Astrocyte of the spinal cord (primary cell): ENCODE results near the gene TMEM51.

Experiments
- DNase-seq: peaks from one replicate; pipeline ENCODE4 v3.0.0; 2011; ENCODE audit warnings: low read depth, low spot score
- H3K4me3 ChIP-seq: 2 replicates; pipeline ENCODE4 v1.5.1; 2011; ENCODE audit warnings: low read depth, mild to moderate bottlenecking, low read length, moderate library complexity
- in situ Hi-C: cut with HindIII; loops from 2 replicates; pipeline ENCODE4 v1.10.0; 2017; ENCODE audit warnings: low sequenced_read_pairs
- TF ChIP-seq, protein P1 (sequence below): IDR thresholded peaks from 2 replicates; pipeline ENCODE4 v1.5.1; 2012; ENCODE audit warnings: low read depth, mild to moderate bottlenecking, low read length, inconsistent platforms

The TMEM51 gene

DNA sequence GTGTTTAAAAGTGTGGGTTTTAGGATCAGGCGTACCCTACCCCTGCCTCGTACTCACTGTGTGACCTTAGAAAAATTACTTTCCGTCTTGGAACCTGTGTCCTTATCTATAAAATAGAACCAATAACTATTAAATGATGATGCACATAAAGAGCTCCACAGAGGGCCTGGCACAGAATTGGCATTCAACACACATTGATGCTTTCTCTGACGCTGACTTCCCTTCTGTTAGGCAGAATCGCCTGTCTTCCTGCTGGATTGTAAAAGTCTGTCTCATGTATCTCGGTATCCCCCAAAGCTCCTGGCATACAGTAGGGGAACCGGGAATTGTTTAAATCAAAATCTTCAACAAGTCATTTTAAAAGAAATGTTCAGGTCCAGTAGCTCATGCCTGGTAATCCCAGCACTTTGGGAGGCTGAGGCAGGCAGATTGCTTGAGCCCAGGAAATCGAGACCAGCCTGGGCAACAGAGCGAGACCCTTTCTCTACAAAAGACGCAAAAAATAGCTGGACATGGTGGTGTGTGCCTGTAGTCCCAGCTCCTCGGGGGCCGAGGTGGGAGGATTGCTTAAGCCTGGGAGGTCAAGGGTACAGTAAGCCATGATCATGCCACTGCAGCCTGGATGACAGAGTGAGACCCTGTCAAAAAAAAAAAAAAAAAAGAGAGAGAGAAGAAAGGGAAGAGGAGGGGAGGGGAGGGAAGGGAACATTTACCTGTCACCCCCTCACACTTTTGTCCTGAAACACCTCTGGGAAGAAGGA, 52.2 kb downstream of the TMEM51 start:
- TF ChIP-seq, protein P1, sequence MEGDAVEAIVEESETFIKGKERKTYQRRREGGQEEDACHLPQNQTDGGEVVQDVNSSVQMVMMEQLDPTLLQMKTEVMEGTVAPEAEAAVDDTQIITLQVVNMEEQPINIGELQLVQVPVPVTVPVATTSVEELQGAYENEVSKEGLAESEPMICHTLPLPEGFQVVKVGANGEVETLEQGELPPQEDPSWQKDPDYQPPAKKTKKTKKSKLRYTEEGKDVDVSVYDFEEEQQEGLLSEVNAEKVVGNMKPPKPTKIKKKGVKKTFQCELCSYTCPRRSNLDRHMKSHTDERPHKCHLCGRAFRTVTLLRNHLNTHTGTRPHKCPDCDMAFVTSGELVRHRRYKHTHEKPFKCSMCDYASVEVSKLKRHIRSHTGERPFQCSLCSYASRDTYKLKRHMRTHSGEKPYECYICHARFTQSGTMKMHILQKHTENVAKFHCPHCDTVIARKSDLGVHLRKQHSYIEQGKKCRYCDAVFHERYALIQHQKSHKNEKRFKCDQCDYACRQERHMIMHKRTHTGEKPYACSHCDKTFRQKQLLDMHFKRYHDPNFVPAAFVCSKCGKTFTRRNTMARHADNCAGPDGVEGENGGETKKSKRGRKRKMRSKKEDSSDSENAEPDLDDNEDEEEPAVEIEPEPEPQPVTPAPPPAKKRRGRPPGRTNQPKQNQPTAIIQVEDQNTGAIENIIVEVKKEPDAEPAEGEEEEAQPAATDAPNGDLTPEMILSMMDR, result no peak
- in situ Hi-C loops, result no loop called here
- no peak for DNase-seq
- no peak overlapping the region for H3K4me3 ChIP-seq

DNA sequence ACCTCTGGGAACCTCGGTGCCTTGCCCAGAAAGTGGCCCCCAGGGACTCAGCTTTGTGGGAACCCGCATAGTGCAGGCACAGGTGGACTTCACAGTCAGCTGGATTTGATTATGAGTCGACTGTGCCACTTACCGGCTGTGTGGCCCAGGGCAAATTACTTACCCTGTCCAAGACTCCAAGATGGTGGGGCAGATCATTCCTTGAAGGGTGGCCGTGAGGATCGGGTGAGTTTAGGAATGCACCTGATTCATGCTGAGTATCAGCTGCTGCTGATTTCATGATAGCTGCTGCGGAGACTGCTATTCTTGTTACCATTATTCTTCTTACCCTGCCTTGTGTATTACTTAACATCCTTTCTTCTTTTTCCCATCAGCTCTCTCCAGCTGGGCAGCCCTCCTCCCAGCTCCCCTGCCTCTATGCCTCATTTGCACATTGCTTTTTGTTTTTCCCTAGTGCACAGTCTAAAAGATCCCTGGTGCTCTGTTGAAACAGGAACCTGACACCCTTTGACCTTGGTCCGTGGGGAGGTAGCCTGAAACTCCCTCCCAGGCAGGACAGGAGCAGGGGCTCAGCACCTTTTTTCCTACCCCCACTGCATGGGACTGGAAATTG, 53.0 kb downstream of the TMEM51 start:
- H3K4me3 ChIP-seq, result no peak overlapping the region
- in situ Hi-C loops, result no loop called here
- no peak for DNase-seq
- TF ChIP-seq, protein P1, result no peak

DNA sequence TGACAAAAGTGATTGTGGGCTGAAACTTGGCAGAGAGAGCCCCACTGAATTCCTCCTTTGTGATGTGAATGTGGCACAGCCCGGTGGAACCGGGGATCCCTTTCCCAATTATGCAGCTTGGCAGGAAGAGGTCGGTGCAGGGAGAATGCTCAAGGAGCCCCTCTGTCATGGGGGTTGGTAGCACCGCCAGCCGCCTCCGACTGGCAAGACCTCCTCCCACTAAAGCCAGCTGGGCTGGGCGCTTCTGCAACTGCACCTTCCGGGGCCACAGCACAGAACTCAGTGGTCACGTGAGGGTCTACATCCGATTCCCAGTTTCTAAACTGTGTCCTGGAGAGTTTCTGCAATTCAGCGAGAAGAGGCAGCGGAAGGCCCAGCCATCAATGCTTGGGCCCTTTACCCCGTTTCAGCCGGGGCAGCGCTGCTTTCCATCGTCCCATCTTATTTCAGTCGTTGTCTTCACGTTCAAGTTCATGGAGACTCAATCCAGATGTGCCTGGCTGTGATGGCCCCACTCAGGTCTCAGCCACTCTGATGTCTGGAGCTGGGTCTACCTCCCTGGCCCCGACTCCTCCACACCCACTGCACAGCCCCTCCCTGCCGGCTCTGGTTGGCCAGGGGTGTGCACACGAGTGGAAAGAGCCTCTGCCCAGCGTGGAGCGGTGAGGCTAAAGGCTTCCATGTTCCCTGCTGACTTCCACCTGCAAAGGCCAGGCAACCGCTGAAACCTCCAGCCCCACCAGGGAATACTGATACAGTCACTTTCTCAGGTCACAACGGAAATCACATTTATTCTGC, 53.7 kb downstream of the TMEM51 start:
- no peak for DNase-seq
- in situ Hi-C loops, result no loop called here

DNA sequence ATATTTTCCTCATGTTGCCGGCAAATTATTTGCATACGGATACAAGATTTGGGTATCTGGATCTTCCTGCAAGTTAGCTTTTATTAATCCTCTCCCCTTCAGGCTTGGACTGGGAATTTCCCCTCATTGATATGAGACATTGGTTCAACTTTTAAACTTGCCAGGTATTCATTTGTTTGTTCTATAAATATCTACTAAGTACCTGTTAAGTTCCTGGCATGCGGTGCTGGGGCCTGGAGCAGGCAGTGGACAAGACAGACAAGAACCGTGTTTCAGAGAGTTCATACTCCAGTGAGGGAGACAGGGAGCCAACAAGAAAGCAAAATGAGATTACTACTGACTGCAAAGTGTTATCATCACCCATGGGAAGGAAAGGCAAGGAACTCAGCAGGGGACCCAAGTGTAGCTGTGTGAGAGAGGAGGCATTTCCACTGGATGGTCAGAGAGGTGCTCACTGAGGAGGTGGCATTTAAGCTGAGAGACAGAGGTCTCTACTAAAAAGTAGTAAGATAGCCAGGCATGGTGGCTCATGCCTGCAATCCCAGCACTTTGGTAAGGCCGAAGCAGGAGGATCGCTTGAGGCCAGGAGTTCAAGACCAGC, 54.4 kb downstream of the TMEM51 start:
- in situ Hi-C loops, result no loop called here
- TF ChIP-seq, protein P1, result no peak
- no peak overlapping the region for H3K4me3 ChIP-seq
- no peak for DNase-seq

More for the DNA sequence above, 53.7 kb downstream of the TMEM51 start:
- TF ChIP-seq, protein P1, result no peak
- no peak overlapping the region for H3K4me3 ChIP-seq

DNA sequence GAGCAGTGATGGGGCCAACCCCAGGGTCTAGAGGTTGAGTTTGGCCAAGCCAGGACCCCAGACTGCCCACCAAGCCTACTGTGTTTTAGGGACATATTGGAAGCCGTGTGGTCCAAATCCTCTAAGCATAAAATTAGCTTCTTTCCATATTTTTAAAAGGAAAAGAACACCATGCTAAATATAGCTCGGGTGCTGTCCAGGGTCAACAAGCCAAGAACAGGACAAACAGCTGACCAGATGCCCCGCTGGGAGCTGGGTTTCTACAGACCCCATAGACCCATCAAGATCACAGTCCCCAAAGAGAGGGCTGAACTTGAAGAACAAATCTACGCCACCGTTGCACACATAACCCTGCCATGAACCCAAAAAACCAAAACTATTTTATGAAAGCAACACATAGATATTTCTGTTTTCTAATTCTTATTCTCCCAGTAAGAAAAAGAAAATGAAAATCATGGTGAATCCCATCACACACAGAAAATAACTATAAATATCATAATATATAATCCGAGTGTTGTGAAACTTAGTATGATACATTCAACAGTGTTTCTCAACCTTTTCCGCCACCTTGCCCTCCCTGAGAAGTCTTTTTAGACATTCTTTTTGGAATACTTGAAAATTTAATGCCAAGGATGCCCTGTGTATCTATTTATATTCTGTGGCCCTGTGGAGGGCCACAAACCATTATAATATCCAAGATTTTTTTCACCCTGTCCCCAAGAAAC, 57.3 kb downstream of the TMEM51 start:
- TF ChIP-seq, protein P1, result no peak
- DNase-seq, result no peak
- H3K4me3 ChIP-seq, result no peak overlapping the region
- in situ Hi-C loops, result no loop called here

DNA sequence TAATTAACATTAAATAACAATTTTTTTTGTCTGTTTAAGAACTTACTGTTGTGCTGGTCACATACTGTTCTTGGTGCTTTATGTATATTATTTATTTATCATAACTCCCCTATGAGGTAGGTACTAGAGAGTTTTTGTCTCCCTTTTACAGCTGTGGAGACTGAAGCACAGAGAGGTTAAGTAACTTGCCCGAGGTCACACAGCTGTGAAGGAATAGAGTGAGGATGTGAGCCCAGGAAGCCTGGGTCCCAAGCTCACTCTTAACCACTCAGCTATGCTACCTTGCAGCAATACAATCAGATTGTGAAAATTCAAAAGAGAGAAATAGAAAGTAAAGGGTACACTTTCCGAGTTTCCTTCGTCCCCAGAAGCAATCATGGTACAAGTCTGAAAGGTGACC, 57.9 kb downstream of the TMEM51 start:
- DNase-seq, result no peak
- TF ChIP-seq, protein P1, result no peak
- H3K4me3 ChIP-seq, result no peak overlapping the region
- in situ Hi-C loops, result no loop called here
